Measurements from ENCODE around the gene LDLRAD1. TPM values are rescaled to one million over a fixed set of nuclear protein-coding genes. Genes with fewer than 3 reads are reported as not detected.

LDLRAD1 gene
- total and polyA plus RNA-seq, 2 of the 13 experiments (the other 11 are each of a cell fraction or from before 2014, with no cell fraction given) = 2.5 to 14.0 TPM

DNA sequence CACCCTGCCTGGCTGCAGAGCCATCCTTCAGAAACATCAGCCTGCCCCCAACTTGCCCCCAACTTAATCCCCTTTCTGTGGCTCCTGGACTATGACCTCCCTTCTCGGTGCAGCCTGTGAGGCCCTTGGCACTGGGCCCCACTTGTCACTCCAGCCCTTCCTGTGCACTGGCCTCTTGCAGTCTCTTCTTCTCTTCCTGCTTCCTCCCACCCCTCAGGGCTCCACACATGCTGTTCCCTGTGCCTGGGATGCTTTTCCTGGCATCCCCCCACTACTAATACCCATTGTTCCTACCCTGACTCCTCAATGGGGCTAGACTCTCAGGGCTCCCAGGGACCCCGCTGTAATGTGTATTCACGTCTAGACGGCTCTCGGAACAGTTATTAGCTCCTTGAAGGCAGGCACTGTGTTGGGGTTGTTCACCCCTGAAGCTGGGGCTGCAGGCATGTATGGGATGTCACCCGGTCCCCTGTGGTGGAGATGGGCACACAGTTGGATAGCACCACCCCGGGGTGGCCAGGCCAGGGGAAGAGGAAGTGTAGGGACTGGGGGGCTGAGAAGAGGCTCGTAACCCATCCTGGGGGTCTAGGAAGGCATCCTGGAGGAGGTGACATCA is 4.5 kb downstream of the LDLRAD1 start:
- H3K4me1 ChIP-seq (ENCODE audit: insufficient read depth, low read length) = peaks cover 60% of the 10 kb centered on the region
- no peak overlapping the region for H2AFZ ChIP-seq (ENCODE audit: low read length)
- BruUV-seq (replicated peaks) = no TSS peak
- H3K4me3 ChIP-seq (replicated peaks in 1 of 3; ENCODE audit: insufficient read depth in 1 of 3, low read depth in 2 of 3, low read length in 3 of 3) = no peak overlapping the region; a peak in 2 of 6 replicates
- no peak overlapping the region for H3K9ac ChIP-seq (ENCODE audit: insufficient read depth, low read depth, low read length)
- FAIRE-seq (no peak), ATAC-seq (0 out of 3 replicates have a peak, but pooled peaks have one; percentile 5), DNase-seq (ENCODE audit: low spot score) (peak; percentile 25)
- no peaks in the 10 kb centered on the region for H3K36me3 ChIP-seq (replicated peaks in 1 of 2; ENCODE audit: control insufficient read depth in 1 of 2, insufficient read depth in 2 of 2, low read length in 2 of 2)
- H4K20me1 ChIP-seq (ENCODE audit: insufficient read depth, low read length) = no peaks in the 10 kb centered on the region
- no peaks in the 10 kb centered on the region for H3K79me2 ChIP-seq (ENCODE audit: insufficient read depth, low read length)
- peak overlapping the region; percentile 29 for H3K27ac ChIP-seq (ENCODE audit: extremely low read length, insufficient read depth, low read length)
- 69% methylated on average over 8 of the region's 8 CpGs for WGBS (ENCODE audit: low lambda C conversion rate)
- intact Hi-C loops (cut with micrococcal nuclease; ENCODE audit: unreplicated experiment) (no loop called here), in situ Hi-C loops (cut with HindIII; ENCODE audit: extremely low pct_ligation_motif_present, low pct_unique_long_range_greater_than_20kb) (no loop called here)
- peak overlapping the region; percentile 43; the same call in 1 of the 2 replicates for H3K4me2 ChIP-seq (ENCODE audit: low read depth, low read length)
- CTCF ChIA-PET (ENCODE audit: low intra/inter-chr PET ratio, low total read pairs) = no interaction called here
- POLR2A ChIA-PET = no interaction called here
- no peaks in the 10 kb centered on the region for H3K9me3 ChIP-seq (ENCODE audit: low read length)
- no peaks in the 10 kb centered on the region for H3K27me3 ChIP-seq (ENCODE audit: control insufficient read depth in 1 of 2, insufficient read depth in 2 of 2, low read length in 2 of 2)
- TF ChIP-seq, protein P1, sequence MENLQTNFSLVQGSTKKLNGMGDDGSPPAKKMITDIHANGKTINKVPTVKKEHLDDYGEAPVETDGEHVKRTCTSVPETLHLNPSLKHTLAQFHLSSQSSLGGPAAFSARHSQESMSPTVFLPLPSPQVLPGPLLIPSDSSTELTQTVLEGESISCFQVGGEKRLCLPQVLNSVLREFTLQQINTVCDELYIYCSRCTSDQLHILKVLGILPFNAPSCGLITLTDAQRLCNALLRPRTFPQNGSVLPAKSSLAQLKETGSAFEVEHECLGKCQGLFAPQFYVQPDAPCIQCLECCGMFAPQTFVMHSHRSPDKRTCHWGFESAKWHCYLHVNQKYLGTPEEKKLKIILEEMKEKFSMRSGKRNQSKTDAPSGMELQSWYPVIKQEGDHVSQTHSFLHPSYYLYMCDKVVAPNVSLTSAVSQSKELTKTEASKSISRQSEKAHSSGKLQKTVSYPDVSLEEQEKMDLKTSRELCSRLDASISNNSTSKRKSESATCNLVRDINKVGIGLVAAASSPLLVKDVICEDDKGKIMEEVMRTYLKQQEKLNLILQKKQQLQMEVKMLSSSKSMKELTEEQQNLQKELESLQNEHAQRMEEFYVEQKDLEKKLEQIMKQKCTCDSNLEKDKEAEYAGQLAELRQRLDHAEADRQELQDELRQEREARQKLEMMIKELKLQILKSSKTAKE (CRISPR knock-in tag; IDR thresholded peaks at IDR 0.05; ENCODE audit: borderline replicate concordance) = no peak
- TF ChIP-seq RFX3 (CRISPR knock-in tag; IDR thresholded peaks at IDR 0.05) (no peak), HNF4A (CRISPR knock-in tag; IDR thresholded peaks at IDR 0.05) (peak; percentile 62), PHF21A (CRISPR knock-in tag; IDR thresholded peaks at IDR 0.05) (0 out of 2 replicates have a peak, but pooled peaks have one; percentile 14), ISL2 (CRISPR knock-in tag; IDR thresholded peaks at IDR 0.05) (no peak), ZNF143 (CRISPR knock-in tag; IDR thresholded peaks at IDR 0.05) (no peak), ZNF501 (CRISPR knock-in tag; IDR thresholded peaks at IDR 0.05) (no peak)
- TF ChIP-seq, protein P2, sequence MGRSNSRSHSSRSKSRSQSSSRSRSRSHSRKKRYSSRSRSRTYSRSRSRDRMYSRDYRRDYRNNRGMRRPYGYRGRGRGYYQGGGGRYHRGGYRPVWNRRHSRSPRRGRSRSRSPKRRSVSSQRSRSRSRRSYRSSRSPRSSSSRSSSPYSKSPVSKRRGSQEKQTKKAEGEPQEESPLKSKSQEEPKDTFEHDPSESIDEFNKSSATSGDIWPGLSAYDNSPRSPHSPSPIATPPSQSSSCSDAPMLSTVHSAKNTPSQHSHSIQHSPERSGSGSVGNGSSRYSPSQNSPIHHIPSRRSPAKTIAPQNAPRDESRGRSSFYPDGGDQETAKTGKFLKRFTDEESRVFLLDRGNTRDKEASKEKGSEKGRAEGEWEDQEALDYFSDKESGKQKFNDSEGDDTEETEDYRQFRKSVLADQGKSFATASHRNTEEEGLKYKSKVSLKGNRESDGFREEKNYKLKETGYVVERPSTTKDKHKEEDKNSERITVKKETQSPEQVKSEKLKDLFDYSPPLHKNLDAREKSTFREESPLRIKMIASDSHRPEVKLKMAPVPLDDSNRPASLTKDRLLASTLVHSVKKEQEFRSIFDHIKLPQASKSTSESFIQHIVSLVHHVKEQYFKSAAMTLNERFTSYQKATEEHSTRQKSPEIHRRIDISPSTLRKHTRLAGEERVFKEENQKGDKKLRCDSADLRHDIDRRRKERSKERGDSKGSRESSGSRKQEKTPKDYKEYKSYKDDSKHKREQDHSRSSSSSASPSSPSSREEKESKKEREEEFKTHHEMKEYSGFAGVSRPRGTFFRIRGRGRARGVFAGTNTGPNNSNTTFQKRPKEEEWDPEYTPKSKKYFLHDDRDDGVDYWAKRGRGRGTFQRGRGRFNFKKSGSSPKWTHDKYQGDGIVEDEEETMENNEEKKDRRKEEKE (IDR thresholded peaks at IDR 0.05) = no peak
- TF ChIP-seq, protein P3, sequence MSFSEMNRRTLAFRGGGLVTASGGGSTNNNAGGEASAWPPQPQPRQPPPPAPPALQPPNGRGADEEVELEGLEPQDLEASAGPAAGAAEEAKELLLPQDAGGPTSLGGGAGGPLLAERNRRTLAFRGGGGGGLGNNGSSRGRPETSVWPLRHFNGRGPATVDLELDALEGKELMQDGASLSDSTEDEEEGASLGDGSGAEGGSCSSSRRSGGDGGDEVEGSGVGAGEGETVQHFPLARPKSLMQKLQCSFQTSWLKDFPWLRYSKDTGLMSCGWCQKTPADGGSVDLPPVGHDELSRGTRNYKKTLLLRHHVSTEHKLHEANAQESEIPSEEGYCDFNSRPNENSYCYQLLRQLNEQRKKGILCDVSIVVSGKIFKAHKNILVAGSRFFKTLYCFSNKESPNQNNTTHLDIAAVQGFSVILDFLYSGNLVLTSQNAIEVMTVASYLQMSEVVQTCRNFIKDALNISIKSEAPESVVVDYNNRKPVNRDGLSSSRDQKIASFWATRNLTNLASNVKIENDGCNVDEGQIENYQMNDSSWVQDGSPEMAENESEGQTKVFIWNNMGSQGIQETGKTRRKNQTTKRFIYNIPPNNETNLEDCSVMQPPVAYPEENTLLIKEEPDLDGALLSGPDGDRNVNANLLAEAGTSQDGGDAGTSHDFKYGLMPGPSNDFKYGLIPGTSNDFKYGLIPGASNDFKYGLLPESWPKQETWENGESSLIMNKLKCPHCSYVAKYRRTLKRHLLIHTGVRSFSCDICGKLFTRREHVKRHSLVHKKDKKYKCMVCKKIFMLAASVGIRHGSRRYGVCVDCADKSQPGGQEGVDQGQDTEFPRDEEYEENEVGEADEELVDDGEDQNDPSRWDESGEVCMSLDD (CRISPR knock-in tag; IDR thresholded peaks at IDR 0.05; ENCODE audit: borderline replicate concordance) = no peak
- TF ChIP-seq, protein P4, sequence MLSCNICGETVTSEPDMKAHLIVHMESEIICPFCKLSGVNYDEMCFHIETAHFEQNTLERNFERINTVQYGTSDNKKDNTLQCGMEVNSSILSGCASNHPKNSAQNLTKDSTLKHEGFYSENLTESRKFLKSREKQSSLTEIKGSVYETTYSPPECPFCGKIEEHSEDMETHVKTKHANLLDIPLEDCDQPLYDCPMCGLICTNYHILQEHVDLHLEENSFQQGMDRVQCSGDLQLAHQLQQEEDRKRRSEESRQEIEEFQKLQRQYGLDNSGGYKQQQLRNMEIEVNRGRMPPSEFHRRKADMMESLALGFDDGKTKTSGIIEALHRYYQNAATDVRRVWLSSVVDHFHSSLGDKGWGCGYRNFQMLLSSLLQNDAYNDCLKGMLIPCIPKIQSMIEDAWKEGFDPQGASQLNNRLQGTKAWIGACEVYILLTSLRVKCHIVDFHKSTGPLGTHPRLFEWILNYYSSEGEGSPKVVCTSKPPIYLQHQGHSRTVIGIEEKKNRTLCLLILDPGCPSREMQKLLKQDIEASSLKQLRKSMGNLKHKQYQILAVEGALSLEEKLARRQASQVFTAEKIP (CRISPR knock-in tag; IDR thresholded peaks at IDR 0.05; ENCODE audit: borderline replicate concordance) = no peak

Data from HepG2 (cell line).